COR-L47 (cell line): ENCODE data around the gene SFXN2.
A peak's percentile ranks its signal among the peaks of the same experiment; 100 is the strongest.
"Not testable (repeated sequence)": the region's sequence is repeated elsewhere in the genome, so short reads cannot be mapped to it uniquely, and the experiment has no call there.

Source experiments
- DNase-seq: peaks from one replicate; lab custom pipeline; 2025; lab: John Stamatoyannopoulos, UW

The SFXN2 gene

DNA sequence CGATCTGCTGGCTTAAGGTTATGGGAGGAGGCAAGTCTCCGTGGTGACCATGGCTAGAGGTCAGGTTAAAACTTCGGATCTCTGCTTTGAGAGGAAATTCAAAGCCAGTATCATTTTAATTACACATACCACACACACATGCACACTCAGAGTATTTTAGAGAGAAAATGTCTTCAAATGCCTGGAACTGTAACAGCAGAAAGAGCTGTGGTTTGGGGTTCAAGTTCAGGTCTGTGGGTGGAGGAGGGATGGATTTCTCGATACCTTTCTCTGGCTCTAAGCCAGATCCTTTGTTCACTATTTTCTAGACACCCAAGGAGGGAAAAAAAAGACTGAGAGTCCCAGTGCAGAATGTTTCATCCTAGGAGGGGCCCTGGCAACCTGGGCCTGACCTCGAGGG lies 32.7 kb upstream of the SFXN2 start:
- DNase-seq: no peak

- DNase-seq: no peak
These were observed 32.0 kb upstream of the SFXN2 start for GRCh38 chr10:102682416-102682815.

- DNase-seq: no peak
These were observed 31.5 kb upstream of the SFXN2 start for GRCh38 chr10:102682981-102683380.

DNA sequence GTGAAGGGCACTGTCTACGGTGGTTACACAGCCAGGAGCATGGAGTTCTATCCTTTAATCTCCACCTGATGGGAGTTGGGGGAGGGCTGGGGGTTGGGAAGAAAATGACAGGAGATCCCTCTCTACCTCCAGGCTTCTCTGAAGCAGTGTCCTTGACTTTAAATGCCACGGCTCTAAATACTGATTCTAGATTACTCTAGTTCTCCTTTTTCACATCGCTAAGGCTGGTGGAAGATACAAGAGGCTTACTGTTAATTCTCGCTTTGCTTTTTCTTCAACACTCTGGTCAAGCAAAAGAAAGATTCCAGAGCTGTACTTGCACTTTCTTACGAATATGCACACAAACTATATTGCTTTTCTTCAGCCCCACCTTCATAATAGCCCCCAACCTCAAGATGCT lies 30.7 kb upstream of the SFXN2 start:
- no peak for DNase-seq

DNA sequence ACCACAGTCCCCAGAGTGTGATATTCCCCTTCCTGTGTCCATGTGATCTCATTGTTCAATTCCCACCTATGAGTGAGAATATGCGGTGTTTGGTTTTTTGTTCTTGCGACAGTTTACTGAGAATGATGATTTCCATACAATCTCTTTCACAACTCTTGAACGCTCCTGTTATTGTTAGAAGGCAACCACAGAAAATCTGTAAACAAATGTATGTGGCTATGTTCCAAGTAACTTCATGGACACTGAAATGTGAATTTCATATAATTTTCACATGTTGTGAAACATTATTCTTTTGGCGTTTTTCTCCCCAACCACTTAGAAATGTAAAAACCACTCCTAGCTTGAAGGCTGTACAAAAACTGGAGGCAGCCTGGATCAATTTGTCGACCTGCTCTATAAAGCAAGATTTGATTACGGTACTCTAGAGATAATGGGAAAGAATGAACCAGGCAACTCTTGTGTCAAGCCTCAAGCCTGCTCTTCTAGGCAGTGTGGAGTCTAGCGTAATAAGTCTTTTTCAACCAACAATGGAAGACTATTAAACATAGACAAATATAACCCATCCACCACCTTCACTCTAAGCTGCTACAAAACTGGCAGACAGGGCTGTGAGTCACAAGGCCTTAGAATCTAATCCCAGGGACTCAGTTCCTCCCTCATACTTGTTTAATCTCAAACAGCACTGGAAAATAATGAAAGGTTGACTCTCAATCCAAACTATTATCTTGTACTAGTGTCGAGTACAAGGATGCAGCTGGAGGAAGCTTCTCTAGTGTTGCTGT lies 23.0 kb upstream of the SFXN2 start:
- DNase-seq: no peak

DNA sequence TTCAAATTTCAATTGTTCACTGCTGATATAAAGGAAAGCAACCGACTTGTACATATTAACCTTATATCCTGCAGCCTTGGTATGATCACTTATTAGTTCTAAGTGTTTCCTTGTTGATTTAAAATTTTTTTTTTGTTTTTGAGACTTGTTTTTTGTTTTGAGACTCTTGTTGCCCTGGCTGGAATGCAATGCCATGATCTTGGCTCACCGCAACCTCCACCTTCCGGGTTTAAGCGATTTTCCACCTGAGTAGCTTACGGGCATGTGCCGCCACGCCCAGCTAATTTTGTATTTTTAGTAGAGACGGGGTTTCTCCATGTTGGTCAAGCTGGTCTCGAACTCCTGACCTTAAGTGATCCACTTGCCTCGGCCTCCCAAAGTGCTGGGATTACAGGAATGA lies 19.0 kb upstream of the SFXN2 start:
- DNase-seq: not testable (repeated sequence)

DNA sequence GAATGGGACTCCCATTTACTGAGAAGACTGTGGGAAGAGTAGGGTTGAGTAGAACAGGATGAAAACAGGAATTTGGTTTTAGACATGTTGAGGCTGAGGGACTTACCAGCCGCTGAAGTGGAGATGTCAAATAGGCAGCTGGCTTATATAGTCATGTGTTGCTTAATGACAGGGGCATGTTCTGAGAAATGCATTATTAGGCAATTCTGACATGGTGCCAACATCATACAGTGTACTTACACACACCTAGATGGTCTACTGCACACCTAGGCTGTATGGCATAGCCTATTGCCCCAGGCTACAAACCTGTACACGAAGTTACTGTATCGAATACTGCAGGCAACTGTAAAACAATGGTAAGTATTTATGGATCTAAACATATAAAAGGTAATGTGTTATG lies 17.7 kb upstream of the SFXN2 start:
- no peak for DNase-seq

- no peak for DNase-seq
These were observed 15.5 kb upstream of the SFXN2 start for GRCh38 chr10:102698894-102699293.

DNA sequence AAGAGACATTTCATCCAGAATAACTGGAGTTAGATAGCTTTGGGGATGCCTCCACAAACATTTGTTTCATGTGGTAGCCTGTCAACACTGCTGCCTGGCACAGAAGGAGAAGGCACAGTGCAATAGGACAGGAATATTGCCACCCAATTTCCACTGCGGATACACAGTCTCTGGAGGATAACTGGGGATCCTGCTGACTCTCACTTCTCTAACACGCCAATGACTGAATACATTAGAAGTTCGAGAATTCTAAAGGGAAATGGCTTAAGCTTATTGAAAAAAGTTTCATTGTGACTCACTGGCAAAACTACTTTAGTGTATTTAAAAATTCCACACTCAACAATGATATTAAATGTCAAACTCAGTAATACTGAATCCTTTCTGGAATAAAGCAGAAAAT lies 13.2 kb upstream of the SFXN2 start:
- no peak for DNase-seq

GRCh38 chr10:102701796-102702195 lies 12.6 kb upstream of the SFXN2 start:
- no peak for DNase-seq

GRCh38 chr10:102702742-102703141 lies 11.7 kb upstream of the SFXN2 start:
- DNase-seq: no peak

GRCh38 chr10:102704915-102705314 lies 9.5 kb upstream of the SFXN2 start:
- no peak for DNase-seq

- no peak for DNase-seq
These were observed 8.9 kb upstream of the SFXN2 start for GRCh38 chr10:102705531-102705930.

- DNase-seq: no peak
These were observed 3.8 kb upstream of the SFXN2 start for GRCh38 chr10:102710609-102711008.

DNA sequence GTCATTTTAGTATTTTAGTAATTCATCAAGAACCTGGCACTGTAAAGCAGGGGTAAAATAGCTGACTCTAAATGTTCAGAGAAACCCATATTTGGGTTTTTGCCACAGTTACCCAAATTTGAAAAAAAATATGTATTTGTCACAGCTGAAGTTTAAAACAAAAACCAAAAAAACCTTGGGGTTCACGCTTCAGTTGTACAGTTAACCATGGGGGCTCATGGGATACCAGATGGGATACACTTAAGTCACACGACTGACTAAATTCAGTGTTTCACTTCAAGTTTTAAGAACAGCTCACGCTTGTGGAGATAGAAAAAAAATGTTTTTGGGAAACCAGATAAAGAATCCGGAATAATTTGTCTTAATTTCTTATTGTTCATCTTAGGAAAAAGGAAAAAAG lies 2.3 kb upstream of the SFXN2 start:
- DNase-seq: no peak

- no peak for DNase-seq
These were observed 1.4 kb upstream of the SFXN2 start for GRCh38 chr10:102712843-102713538.

DNA sequence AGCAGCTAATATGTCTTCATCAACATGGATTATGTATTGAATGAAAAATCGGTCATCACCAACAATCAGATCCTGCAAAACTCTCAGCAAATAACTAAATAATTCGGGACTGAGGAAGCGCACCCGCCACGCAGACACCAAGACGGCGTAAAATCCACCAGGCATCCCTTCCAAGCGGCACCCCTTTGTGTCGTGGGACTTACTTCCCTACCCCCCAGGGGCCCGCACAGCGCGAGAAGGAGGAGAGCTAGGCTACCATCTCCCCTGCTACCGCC lies 960 bp upstream of the SFXN2 start:
- DNase-seq: no peak

DNA sequence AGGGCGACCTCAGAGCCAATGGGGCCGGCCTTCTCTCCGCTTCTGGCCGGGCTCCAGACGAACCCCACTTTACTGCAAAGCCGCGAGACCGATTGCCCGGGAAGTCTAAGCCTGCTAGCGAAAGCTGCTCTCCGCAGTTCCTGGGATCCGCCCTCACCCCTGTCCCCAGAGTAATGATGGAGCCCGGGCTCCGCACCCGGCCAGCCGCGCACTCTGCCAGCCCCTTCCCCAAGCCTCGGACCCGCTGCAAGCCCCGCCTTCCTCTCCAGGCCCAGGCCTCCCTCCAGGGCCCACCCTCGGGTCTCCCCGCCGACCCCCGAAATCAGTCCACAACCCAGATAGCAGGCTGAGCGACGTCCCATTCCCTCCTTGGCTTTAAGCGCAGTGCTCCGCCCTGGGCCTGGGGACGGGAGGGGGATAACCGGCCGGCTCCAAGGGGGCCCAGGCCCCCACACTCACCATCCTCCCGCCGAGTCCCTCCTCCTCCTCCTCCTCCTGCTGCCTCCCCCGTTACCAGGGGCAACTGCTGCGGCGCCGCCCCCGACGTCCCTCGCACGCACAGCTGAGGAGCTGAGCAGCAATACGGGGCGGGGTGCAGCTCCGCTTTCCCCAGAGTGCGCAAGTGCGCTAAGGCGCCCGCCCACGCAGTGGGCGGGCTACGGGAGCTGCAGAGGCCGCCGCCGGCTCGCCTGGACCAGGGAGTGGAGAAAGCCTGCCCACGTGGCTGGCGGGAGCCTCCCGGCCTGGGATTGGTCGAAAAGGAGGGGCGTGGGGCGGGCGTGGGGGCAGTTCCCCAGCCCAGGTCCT lies 419 bp upstream of the SFXN2 start, which contains the start of gene ARL3:
ARL3 (minus strand) TSS at position 584 of the 807 bp plus-strand sequence; CDS start at position 462, 122 bp downstream.
- DNase-seq: peak; percentile 88

DNA sequence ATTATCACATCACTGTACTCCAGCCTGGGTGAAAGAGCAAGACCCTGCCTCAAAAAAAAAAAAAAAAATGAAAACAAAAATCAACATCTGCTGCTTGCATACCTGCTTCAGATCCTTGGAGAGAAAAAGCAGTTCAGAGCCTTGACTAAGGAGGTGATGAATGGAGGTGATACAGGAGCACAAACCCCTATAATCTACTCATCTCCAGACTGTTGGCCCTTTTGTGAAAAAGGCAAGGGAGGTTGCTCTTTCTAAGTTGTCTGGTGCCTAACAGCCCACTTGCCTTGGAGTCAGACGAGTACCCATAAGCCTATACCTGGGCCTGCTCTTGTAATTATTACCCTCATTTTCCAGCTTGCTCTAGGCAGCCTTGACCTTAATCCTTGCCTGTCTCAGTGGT lies 1.4 kb downstream of the SFXN2 start:
- DNase-seq: no peak

GRCh38 chr10:102716900-102717565 lies 2.6 kb downstream of the SFXN2 start:
- DNase-seq: not testable (repeated sequence)

GRCh38 chr10:102718220-102718619 lies 3.8 kb downstream of the SFXN2 start:
- no peak for DNase-seq

GRCh38 chr10:102720337-102720736 lies 5.9 kb downstream of the SFXN2 start:
- no peak for DNase-seq
